ENCODE results near the gene FBXO22.
"Not testable (repeated sequence)": the region's sequence is repeated elsewhere in the genome, so short reads cannot be mapped to it uniquely, and the experiment has no call there.

FBXO22 gene

GRCh38 chr15:75984706-75985105 is 81.0 kb downstream of the FBXO22 start:
- DNase-seq = not testable (repeated sequence)

DNA sequence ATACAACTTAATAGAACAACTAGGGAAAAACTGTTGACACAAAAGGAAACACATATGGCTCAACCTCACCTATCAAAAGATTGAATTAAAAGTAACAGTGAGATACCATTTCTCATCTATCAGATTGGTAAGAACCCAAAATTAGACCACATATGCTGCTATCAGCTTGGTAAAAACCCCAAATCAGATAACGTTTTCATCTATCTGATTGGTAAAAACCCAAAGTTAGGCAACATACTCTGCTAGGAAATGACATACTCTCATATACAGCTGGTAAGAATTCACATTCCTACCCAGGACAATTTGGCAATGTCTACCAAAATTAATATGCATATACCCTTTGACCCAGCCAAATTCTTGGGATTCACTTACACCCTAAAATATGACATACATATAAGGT is 82.3 kb downstream of the FBXO22 start:
- no peak for DNase-seq

DNA sequence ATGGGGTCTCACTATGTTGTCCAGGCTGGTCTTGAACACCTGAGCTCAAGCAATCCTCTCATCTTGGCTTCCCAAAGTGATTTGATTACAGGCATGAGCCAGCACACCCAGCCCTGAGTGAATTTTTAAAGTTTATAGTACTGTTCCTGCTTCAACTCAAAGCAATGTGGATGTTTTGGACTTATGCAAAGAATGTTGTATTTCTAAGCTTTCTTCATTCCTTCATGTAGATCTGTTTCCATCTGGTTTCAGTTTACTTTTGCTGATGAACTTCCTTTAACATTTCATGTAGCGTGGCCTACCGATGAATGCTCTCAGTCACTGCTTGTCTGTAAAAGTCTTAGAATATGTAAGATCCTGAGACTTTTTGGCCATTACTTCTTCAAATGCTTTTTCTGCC is 85.4 kb downstream of the FBXO22 start:
- DNase-seq = no peak

DNA sequence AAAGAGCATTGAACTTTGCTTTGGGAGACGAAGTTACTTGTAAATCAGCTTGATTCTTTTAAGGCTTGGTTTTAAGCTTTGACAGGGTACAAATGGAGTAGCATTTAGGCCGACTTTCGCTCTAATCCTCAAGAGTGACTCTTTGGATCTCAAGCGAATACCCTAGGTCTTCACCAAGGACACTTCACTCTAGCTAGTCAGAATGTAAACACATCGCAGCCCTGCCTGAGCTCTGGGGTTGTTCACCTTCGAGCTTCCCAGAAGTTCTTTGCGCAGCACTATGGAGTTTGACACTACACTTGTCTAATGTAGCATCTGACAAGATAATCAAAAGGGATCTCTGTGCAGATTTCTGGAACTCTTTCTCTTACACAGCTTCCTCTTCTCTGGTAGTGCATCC is 86.2 kb downstream of the FBXO22 start:
- no peak for DNase-seq

Data from KG1 (cell line).